ENCODE measurements around the gene PRKCE. TPM values are rescaled to one million over a fixed set of nuclear protein-coding genes. Genes with fewer than 3 reads are reported as not detected.

PRKCE gene
- total RNA-seq, 2 experiments from 2014 or later, result 15.4 to 16.2 TPM

DNA sequence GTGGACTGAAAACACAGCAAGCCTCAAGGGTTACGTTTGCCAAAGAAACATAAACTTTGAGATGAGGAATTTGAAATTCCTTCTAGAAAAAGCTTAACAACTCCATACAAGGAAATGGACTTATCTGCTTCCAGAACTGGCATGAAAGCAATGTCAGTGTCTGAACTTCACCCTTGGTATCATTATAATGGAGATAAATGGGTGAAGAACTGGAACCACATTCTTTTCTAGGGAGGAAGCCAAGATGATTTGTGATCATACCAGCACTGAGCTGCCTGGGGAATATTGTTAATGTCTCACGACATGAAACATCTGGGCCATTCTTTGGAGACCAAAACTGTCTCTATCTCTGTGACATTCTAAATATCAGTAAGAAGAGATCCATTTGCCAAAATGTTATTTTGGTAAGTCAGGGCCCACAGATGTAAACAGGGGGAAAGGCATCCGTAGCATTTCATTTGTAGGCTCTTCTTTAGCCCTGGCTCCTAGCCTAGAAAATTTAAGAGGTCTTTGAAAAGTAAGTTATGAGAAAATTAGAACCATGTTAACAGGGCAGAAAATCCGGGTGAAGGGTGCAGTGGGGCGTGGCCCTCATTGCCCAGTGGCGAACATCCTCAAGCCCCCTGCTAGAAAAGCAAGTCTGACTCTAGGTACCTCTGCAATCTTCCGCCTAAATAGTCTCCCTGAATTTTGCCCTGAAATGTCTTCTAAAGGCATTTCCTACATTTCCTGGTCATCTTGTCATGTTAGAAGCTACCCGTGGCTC, 350.4 kb downstream of the PRKCE start:
- no peak for ATAC-seq
- peaks cover 3% of the 10 kb centered on the region for H3K36me3 Mint-ChIP-seq (ENCODE audit: low read depth)
- no peak overlapping the region for H3K4me3 Mint-ChIP-seq
- no peaks in the 10 kb centered on the region for H3K9me3 Mint-ChIP-seq (ENCODE audit: insufficient read depth)
- no peak overlapping the region for H3K27ac Mint-ChIP-seq
- ChIA-PET CTCF (interaction anchor here (1.3 to 4.8 kb wide), 4 partner anchors 9 to 648 kb away, joined by 3 to 29 read pairs (median 4); no protein-coding TSS in a partner anchor), POLR2A (no interaction called here)
- peaks cover 2% of the 10 kb centered on the region for H3K27me3 Mint-ChIP-seq (ENCODE audit: low read depth)
- no peaks in the 10 kb centered on the region for H3K4me1 Mint-ChIP-seq (ENCODE audit: low read depth)
- no peak for DNase-seq

DNA sequence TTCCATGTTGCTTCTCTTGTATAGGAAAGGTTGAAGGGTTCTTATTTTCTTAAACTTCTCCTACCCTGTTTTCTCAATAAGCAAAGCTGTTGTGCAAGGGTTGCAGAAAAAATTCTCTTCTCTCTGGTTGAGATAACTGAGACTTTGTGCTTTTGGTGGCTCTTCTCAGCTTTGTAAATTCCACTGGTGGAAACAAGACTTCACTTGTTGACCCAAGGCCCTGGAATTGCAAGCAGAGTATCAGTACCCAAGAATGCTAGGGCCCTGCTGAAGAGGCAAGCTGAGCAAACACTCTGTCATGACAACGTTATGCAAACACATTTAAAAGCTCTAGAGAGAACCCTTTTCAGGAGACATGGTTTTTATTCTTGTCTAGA, 351.0 kb downstream of the PRKCE start:
- peaks cover 3% of the 10 kb centered on the region for H3K36me3 Mint-ChIP-seq (ENCODE audit: low read depth)
- H3K4me3 Mint-ChIP-seq, result no peak overlapping the region
- no peak overlapping the region for H3K27ac Mint-ChIP-seq
- no peak for DNase-seq
- POLR2A ChIA-PET, result no interaction called here
- ATAC-seq, result no peak
- CTCF ChIA-PET, result interaction anchor here (1.3 to 4.8 kb wide), 4 partner anchors 8 to 648 kb away, joined by 3 to 29 read pairs (median 4); no protein-coding TSS in a partner anchor
- H3K27me3 Mint-ChIP-seq (ENCODE audit: low read depth), result peaks cover 2% of the 10 kb centered on the region
- H3K9me3 Mint-ChIP-seq (ENCODE audit: insufficient read depth), result no peaks in the 10 kb centered on the region
- no peaks in the 10 kb centered on the region for H3K4me1 Mint-ChIP-seq (ENCODE audit: low read depth)

DNA sequence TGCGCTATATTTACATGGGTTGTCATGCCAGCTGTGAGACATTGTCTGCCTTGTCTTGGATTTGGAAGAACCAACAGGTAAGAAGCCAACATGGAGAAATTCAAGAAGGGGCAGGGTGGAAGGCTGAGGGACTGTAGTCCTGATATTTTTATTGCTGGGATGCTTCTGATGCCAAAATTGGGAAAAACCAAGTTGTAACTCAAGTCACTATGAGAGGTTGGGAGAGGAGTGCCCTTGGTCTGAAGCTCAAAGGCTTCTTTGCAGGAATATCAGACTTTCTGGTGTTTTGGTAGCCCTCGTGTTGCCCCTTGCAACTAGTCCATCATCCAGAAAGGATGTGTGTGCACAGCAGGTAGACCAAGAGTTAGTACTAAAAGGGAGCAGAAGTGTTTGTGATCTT, 351.5 kb downstream of the PRKCE start:
- no peak overlapping the region for H3K4me3 Mint-ChIP-seq
- no peaks in the 10 kb centered on the region for H3K9me3 Mint-ChIP-seq (ENCODE audit: insufficient read depth)
- ATAC-seq (no peak), DNase-seq (no peak)
- POLR2A ChIA-PET, result no interaction called here
- peaks cover 3% of the 10 kb centered on the region for H3K36me3 Mint-ChIP-seq (ENCODE audit: low read depth)
- H3K27ac Mint-ChIP-seq, result no peak overlapping the region
- H3K4me1 Mint-ChIP-seq (ENCODE audit: low read depth), result no peaks in the 10 kb centered on the region
- peaks cover 1% of the 10 kb centered on the region for H3K27me3 Mint-ChIP-seq (ENCODE audit: low read depth)
- CTCF ChIA-PET, result interaction anchor here (1.3 to 4.8 kb wide), 4 partner anchors 8 to 647 kb away, joined by 3 to 29 read pairs (median 4); no protein-coding TSS in a partner anchor

DNA sequence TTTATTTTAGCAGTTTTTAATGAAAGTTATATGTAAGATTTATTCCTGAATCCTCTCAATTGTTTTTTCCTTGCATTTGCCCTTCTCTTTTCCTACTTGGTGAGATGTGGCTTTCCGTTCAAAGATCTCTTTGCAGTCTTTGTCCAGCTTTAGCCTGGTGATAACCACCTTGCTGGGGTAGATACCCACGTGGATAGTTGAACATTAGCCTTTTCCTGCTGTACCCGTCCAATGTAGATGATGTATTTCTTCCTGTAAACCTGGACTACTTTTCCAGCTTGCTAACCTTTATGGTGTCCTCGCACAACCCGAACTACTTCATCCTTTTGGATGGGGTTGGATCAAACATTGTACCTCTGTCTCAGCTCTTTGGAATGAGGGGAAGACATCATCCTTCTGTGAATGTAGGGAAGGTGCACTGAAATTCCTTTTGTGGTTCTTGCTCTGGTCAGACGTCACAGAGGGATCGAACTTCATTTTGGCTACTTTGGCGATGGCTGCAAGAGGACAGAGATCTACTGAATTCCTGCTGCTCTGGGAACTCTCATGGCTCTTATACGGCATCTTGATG, 352.5 kb downstream of the PRKCE start:
- CTCF ChIA-PET, result interaction anchor here (0.7 to 4.8 kb wide), 3 partner anchors 9 to 59 kb away, joined by 3 to 29 read pairs (median 3); no protein-coding TSS in a partner anchor
- H3K4me1 Mint-ChIP-seq (ENCODE audit: low read depth), result peaks cover 4% of the 10 kb centered on the region
- no peak for DNase-seq
- H3K27me3 Mint-ChIP-seq (ENCODE audit: low read depth), result no peaks in the 10 kb centered on the region
- no peak for ATAC-seq
- no peaks in the 10 kb centered on the region for H3K9me3 Mint-ChIP-seq (ENCODE audit: insufficient read depth)
- H3K36me3 Mint-ChIP-seq (ENCODE audit: low read depth), result peaks cover 3% of the 10 kb centered on the region
- POLR2A ChIA-PET, result interaction anchor here (0.7 kb wide), 1 partner anchor 460 kb away, joined by 3 read pairs; no protein-coding TSS in a partner anchor
- no peak overlapping the region for H3K4me3 Mint-ChIP-seq
- H3K27ac Mint-ChIP-seq, result no peak overlapping the region

DNA sequence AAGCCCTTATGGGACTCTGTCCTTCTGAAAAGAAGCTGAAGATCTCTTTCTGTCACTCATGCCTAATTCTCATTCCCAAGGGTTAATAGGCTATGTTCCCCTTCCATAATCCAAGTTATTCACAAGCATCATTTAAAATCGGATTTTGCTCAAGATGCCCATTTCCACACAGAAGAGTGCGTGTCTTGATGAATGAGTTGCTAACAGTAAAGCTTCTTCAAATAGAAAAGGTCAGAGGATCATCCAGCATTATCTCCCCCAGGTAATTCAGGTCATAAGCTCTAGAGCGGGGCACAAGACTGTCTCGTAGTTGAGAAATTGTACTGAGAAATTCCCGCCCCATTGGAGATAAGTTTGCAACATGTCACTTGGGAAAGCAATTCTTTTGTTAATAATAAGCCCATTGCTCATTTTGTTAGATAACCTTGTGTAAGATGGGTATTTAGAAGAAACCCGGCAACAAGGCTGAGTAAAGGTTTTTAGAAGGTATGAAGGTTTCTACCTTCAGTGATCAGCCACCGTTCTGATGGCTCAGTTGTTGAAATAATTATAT, 355.1 kb downstream of the PRKCE start:
- Mint-ChIP-seq H3K4me3 (no peak overlapping the region), H3K27me3 (ENCODE audit: low read depth) (no peaks in the 10 kb centered on the region), H3K4me1 (ENCODE audit: low read depth) (peaks cover 11% of the 10 kb centered on the region), H3K27ac (no peak overlapping the region), H3K36me3 (ENCODE audit: low read depth) (peaks cover 6% of the 10 kb centered on the region), H3K9me3 (ENCODE audit: insufficient read depth) (no peaks in the 10 kb centered on the region)
- ChIA-PET CTCF (interaction anchor here (0.9 to 2.8 kb wide), 3 partner anchors 9 to 360 kb away, joined by 3 to 9 read pairs (median 4); no protein-coding TSS in a partner anchor), POLR2A (no interaction called here)
- DNase-seq, result no peak
- no peak for ATAC-seq

DNA sequence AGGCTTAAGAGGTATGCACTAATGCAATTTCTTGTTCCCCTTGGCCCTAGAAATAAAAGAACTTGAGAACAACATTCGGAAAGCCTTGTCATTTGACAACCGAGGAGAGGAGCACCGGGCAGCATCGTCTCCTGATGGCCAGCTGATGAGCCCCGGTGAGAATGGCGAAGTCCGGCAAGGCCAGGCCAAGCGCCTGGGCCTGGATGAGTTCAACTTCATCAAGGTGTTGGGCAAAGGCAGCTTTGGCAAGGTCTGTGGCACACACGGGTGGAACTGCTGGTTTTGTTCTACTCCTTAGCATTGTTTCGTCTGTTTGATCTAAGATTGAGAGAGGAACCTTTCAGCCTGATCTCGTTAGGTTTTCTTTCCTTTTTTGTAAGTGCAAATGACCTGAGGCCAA, 355.9 kb downstream of the PRKCE start:
- Mint-ChIP-seq H3K36me3 (ENCODE audit: low read depth) (peaks cover 9% of the 10 kb centered on the region), H3K4me1 (ENCODE audit: low read depth) (peaks cover 14% of the 10 kb centered on the region), H3K27ac (no peak overlapping the region), H3K4me3 (no peak overlapping the region), H3K9me3 (ENCODE audit: insufficient read depth) (no peaks in the 10 kb centered on the region), H3K27me3 (ENCODE audit: low read depth) (no peaks in the 10 kb centered on the region)
- CTCF ChIA-PET, result interaction anchor here (2.8 kb wide), 1 partner anchor 14 kb away, joined by 9 read pairs; no protein-coding TSS in a partner anchor
- DNase-seq (no peak), ATAC-seq (no peak)
- POLR2A ChIA-PET, result no interaction called here

DNA sequence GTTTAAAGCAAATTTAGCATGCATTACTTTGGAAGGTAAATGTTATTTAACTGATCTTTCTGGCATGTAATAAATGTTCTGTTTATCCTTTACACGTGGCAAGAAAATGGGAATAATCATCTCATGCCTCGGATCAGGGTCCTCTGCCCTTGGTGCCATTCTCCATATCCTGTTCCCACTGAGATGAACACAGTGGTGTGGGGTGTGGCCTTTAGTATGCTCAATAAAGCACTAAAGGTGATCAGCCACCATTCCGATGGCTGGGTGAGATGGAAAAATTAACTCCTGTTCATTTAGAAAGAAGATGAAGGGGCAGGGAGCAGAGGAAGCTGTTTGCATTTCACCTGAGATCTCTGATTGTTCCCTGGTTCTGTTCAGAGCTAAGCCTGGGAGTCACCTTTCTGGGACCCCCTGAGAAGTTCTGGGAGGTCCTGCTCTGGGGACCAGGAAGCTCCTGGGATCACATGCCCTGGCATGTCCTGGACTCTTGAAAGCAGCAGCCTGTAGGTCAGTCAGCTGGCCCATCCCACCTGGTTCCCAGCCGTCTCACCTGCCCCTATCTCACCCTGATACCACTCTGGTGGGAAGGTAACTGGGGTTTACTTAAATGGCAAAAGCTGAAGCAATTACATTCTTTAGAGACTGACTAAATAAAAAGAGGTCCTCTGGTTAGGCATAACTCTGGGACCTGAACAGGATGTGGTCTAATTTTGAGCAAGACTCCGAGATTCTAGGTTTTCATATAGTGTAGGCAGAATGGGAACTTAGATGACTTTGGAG, 356.8 kb downstream of the PRKCE start:
- Mint-ChIP-seq H3K4me3 (no peak overlapping the region), H3K9me3 (ENCODE audit: insufficient read depth) (no peaks in the 10 kb centered on the region), H3K4me1 (ENCODE audit: low read depth) (peaks cover 14% of the 10 kb centered on the region), H3K27me3 (ENCODE audit: low read depth) (no peaks in the 10 kb centered on the region), H3K27ac (no peak overlapping the region), H3K36me3 (ENCODE audit: low read depth) (peaks cover 9% of the 10 kb centered on the region)
- CTCF ChIA-PET, result interaction anchor here (1.0 to 2.8 kb wide), 3 partner anchors 15 to 454 kb away, joined by 4 to 9 read pairs (median 5); no protein-coding TSS in a partner anchor
- POLR2A ChIA-PET, result no interaction called here
- ATAC-seq, result no peak
- no peak for DNase-seq

DNA sequence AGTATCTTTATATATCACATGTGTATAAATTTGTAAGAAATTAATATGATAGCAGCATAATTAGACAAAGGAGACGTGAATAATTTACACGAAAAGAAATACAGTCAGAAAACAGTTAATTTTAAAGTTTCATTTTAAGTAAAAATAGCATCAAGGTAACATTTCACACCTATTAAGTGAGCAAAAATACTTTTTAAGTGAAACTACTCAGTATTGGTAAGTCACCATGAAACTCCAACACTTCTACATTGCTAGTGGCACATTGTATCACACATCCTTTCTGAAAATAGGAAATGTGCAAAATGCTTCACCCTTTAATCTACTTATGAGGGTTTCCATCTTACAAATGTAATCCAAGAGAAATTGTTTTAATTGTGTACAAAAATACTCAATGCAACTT, 357.8 kb downstream of the PRKCE start:
- Mint-ChIP-seq H3K9me3 (ENCODE audit: insufficient read depth) (no peaks in the 10 kb centered on the region), H3K27ac (no peak overlapping the region), H3K4me1 (ENCODE audit: low read depth) (peaks cover 14% of the 10 kb centered on the region), H3K4me3 (no peak overlapping the region), H3K36me3 (ENCODE audit: low read depth) (peaks cover 9% of the 10 kb centered on the region), H3K27me3 (ENCODE audit: low read depth) (no peaks in the 10 kb centered on the region)
- no peak for DNase-seq
- ChIA-PET POLR2A (no interaction called here), CTCF (interaction anchor here (1.0 to 2.8 kb wide), 3 partner anchors 16 to 453 kb away, joined by 4 to 9 read pairs (median 5); no protein-coding TSS in a partner anchor)
- no peak for ATAC-seq

DNA sequence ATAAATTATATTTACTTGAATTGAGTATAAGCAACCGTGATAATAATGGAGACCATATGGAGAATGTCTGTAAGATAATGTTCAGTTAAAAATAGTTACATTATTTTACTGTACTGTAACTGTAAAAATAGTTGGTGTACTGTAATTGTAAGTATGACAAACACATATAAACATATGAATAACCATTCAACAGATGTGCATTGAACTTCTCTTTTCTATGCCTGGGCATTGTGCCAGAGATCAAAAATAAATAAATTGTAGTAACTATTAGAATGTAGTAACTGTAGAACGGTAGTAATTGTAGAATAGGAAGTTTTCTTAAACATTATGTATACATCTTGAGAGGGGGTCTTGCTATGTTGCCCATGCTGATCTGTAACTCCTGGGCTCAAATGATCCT, 358.3 kb downstream of the PRKCE start:
- ChIA-PET CTCF (interaction anchor here (1.2 to 2.3 kb wide), 7 partner anchors 9 to 451 kb away, joined by 3 to 13 read pairs (median 8); no protein-coding TSS in a partner anchor), POLR2A (no interaction called here)
- H3K36me3 Mint-ChIP-seq (ENCODE audit: low read depth), result peaks cover 9% of the 10 kb centered on the region
- no peaks in the 10 kb centered on the region for H3K9me3 Mint-ChIP-seq (ENCODE audit: insufficient read depth)
- H3K4me1 Mint-ChIP-seq (ENCODE audit: low read depth), result peaks cover 14% of the 10 kb centered on the region
- no peak overlapping the region for H3K4me3 Mint-ChIP-seq
- no peaks in the 10 kb centered on the region for H3K27me3 Mint-ChIP-seq (ENCODE audit: low read depth)
- no peak overlapping the region for H3K27ac Mint-ChIP-seq
- ATAC-seq (no peak), DNase-seq (no peak)

DNA sequence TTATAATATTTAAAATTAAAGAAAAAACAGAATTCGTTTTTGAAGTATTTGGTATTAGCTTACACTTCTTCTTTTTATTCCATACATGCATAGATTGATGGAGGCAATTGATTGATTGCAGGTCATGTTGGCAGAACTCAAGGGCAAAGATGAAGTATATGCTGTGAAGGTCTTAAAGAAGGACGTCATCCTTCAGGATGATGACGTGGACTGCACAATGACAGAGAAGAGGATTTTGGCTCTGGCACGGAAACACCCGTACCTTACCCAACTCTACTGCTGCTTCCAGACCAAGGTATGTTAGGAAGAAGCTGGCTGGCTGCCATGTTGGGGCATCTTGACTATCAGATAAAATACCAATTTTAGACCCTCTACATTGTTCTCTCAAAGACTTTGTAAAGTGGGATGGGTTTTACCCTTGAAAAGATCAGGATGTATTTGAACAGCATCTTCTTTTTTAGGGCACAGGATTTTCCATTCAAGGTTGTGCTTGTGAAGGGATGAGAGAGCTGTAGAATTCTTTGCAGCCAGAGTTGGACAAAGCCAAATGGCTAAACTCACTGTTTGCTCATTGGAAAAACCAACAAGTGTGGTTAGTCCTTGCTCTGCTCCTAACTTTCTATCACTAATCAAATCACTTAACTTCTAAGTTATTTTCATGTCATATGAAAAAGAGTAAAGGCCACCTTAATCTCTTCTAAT, 358.9 kb downstream of the PRKCE start:
- ChIA-PET POLR2A (no interaction called here), CTCF (interaction anchor here (0.5 to 2.3 kb wide), 20 partner anchors 8 to 1569 kb away, joined by 3 to 14 read pairs (median 6); no protein-coding TSS in a partner anchor)
- Mint-ChIP-seq H3K4me1 (ENCODE audit: low read depth) (peaks cover 14% of the 10 kb centered on the region), H3K9me3 (ENCODE audit: insufficient read depth) (no peaks in the 10 kb centered on the region), H3K27ac (no peak overlapping the region), H3K27me3 (ENCODE audit: low read depth) (no peaks in the 10 kb centered on the region), H3K4me3 (no peak overlapping the region), H3K36me3 (ENCODE audit: low read depth) (peaks cover 9% of the 10 kb centered on the region)
- ATAC-seq (no peak), DNase-seq (no peak)

DNA sequence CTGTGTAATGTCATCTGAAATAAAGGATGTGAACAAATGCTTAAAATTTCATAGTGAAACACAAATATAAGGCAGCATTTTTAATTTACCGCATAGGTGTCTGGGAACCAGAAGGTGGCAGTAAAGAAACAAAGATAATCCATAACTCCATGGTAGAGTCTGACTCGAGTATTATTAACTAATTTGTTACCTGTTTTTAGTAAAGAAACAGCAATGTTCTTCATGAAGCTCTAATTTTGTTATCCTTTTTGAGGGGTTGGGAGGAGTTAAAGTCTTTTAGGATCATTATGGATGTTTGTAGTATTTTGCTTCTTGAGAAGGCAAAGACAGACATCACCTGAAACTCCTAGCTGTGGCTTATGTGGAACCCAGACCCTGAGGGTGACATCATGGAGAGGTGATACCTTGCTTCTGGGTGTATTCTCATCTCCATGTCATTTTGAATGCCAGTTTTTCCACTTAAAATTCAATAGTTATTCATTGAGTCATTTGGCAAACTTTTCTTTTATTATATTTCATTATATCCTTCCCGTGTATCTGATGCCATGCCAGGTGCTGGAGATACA, 359.5 kb downstream of the PRKCE start:
- Mint-ChIP-seq H3K9me3 (ENCODE audit: insufficient read depth) (no peaks in the 10 kb centered on the region), H3K27me3 (ENCODE audit: low read depth) (no peaks in the 10 kb centered on the region), H3K36me3 (ENCODE audit: low read depth) (peaks cover 9% of the 10 kb centered on the region), H3K4me1 (ENCODE audit: low read depth) (peaks cover 14% of the 10 kb centered on the region), H3K27ac (no peak overlapping the region), H3K4me3 (no peak overlapping the region)
- ATAC-seq (peak; percentile 68), DNase-seq (no peak)
- POLR2A ChIA-PET, result no interaction called here
- CTCF ChIA-PET, result interaction anchor here (0.5 to 2.3 kb wide), 25 partner anchors 8 to 1568 kb away, joined by 3 to 14 read pairs (median 5); no protein-coding TSS in a partner anchor

Data from activated CD8-positive, alpha-beta T cell treated with anti-CD3 and anti-CD28 coated beads, Interleukin-2, amount 10 ng/mL, durations not matched to agents 7 days and 5 days (primary cell).